ENCODE results near the gene COL6A1.
A peak's percentile ranks its signal among the peaks of the same experiment; 100 is the strongest.

The COL6A1 gene

DNA sequence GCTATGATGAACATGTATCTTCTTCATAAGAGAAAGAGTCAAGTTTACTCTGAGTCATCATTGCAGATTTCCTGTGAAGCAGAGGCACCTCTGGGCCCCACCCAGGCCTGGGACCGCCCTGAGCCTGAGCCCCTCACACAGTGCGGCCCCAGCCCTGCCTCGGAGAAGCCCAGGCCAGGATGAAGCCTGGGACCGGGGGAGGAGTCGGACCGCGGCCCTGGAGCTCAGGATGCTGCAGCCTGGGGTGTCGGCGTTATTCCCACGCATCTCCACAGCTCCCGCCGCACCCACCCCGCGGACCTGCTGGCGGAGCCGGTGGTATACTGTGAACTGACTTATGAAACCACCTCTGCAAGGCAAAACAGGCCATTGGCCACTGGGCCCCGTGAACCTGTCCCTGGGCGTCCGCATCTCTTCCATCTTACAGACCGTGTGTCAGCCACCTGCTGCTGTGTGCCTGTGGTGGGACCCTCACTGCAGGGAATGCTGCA lies 2.4 kb upstream of the COL6A1 start:
- no peak overlapping the region for H3K4me3 ChIP-seq (ENCODE audit: low read depth, low read length)
- TF ChIP-seq, protein P1, sequence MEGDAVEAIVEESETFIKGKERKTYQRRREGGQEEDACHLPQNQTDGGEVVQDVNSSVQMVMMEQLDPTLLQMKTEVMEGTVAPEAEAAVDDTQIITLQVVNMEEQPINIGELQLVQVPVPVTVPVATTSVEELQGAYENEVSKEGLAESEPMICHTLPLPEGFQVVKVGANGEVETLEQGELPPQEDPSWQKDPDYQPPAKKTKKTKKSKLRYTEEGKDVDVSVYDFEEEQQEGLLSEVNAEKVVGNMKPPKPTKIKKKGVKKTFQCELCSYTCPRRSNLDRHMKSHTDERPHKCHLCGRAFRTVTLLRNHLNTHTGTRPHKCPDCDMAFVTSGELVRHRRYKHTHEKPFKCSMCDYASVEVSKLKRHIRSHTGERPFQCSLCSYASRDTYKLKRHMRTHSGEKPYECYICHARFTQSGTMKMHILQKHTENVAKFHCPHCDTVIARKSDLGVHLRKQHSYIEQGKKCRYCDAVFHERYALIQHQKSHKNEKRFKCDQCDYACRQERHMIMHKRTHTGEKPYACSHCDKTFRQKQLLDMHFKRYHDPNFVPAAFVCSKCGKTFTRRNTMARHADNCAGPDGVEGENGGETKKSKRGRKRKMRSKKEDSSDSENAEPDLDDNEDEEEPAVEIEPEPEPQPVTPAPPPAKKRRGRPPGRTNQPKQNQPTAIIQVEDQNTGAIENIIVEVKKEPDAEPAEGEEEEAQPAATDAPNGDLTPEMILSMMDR (IDR thresholded peaks at IDR 0.05; ENCODE audit: control insufficient read depth, extremely low read depth, insufficient read depth) = no peak
- DNase-seq (ENCODE audit: low read depth) = no peak

DNA sequence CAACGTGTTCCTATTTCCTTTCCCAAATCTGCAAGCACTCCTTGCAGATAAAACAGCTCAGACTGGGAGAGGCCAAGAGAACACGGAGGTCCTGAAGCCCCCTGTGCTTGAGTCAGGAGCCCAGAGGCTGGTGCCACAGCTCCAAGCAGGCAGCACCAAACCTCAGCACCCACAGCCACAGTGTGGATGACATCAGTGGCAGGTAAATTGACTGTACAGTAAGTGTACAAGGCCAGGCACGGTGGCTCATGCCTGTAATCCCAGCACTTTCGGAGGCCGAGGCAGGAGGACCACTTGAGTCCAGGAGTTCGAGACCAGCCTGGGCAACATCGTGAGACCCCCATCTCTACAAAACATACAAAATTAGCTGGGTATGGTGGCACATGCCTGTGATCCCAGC lies 1.9 kb upstream of the COL6A1 start:
- TF ChIP-seq, protein P1 (IDR thresholded peaks at IDR 0.05; ENCODE audit: control insufficient read depth, extremely low read depth, insufficient read depth) = no peak
- no peak for DNase-seq (ENCODE audit: low read depth)

DNA sequence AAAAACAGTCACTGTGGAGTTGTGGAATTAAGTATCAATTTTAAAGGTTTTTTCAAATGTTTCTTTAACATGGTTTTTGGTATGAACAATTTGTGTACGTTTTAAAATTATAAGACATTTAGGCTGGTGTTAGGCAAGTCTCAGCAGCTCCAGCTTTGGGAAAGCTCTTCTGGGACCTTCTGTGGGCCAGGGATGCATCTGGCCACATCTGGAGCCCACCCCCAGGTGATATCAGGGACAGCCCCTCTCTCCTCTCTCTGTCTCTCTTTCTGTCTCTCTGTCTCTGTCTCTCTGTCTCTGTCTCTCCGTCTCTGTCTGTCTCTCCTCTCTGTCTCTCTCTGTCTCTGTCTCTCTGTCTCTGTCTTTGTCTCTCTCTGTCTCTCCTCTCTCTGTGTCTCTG lies 1.3 kb upstream of the COL6A1 start:
- DNase-seq (ENCODE audit: low read depth) = no peak
- TF ChIP-seq, protein P1 (IDR thresholded peaks at IDR 0.05; ENCODE audit: control insufficient read depth, extremely low read depth, insufficient read depth) = no peak
- H3K4me3 ChIP-seq (ENCODE audit: low read depth, low read length) = no peak overlapping the region

More for the DNA sequence above, 1.9 kb upstream of the COL6A1 start:
- H3K4me3 ChIP-seq (ENCODE audit: low read depth, low read length) = no peak overlapping the region

DNA sequence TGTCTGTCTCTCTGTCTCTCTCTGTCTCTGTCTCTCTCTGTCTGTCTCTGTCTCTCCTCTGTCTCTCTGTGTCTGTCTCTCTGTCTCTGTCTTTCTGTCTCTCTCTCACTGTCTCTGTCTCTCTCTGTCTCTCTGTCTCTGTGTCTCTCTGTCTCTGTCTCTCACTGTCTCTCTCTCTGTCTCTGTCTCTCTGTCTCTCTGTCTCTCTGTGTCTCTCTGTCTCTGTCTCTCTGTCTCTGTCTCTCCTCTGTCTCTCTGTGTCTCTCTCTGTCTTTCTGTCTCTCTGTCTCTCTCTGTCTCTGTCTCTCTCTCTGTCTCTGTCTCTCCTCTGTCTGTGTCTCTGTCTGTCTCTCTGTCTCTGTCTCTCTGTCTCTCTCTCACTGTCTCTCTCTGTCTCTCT lies 873 bp upstream of the COL6A1 start:
- TF ChIP-seq, protein P1 (IDR thresholded peaks at IDR 0.05; ENCODE audit: control insufficient read depth, extremely low read depth, insufficient read depth) = no peak
- H3K4me3 ChIP-seq (ENCODE audit: low read depth, low read length) = peak overlapping the region; percentile 41

DNA sequence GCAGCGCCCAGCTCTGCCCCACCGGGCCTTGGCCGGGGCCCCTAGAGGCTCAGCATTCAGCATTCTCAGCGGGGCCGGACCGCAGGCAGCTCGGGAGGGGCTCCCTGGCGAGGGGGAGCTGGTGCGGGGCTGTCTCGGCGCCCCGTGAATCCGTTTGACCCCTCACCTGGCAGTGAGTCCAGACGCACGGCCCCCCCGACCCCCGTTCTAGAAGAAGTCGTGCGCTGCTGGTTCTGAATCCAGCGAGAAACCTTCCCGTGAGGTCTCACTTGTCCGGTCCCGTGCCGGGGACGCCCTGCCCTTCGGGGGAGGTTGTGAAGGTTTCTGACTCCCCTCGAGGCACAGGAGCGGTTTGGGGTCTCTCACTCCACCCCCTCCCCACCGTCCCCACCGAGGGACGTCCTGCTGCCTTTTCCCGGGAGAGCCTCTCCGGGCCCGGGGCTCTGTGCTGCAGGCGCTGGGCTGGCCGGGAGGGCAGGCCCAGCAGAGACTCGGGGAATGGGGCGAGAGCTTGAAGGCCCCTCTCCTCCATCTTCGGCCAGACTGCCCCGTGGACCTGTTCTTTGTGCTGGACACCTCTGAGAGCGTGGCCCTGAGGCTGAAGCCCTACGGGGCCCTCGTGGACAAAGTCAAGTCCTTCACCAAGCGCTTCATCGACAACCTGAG lies 655 bp downstream of the COL6A1 start:
- TF ChIP-seq, protein P1 (IDR thresholded peaks at IDR 0.05; ENCODE audit: control insufficient read depth, extremely low read depth, insufficient read depth) = no peak
- peak overlapping the region; percentile 72 for H3K4me3 ChIP-seq (ENCODE audit: low read depth, low read length)
- DNase-seq (ENCODE audit: low read depth) = no peak

More for the DNA sequence above, 873 bp upstream of the COL6A1 start:
- no peak for DNase-seq (ENCODE audit: low read depth)

DNA sequence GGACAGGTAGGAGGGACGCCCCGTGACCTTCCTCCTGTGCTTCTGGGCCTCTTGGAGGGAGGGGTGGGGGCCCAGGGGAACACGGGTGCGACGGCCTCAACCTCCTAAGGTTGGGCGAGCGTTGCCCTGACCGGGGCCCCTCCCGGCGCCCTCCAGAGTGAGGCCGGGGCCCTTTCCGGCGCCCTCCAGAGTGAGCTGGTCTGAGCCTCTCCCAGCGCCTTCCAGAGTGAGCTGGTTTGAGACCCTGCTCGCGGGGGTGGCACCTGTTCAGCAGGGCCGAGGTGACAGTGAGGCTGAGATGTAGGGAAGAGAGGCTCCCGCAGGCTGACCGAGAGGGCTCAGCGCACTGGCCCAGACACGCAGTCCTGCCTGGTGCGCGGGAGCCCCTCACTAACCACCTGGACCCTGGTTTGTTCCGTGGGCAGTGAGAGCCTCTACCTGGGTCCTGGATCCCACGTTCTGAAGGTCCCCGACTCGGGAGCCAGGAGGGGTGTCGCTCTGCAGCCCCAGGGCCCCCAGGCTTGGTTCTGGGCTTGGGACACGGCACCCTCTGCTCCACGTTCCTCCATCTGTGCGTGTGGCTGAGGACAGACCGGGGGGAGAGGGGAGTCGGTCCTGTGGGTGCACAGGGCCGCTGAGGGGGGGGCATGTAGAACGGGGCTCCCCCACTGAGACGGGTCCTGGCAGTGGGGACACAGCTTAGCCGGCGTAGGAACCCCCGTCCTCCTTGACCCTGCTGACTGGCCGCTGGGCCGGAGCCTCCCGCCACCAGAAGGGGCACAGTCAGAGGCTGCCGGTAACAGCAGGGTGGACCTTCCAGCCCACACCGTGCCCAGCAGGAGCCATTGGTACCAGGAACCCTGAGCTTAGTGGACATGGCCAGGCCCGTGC lies 1.4 kb downstream of the COL6A1 start:
- no peak for DNase-seq (ENCODE audit: low read depth)
- peak overlapping the region; percentile 72 for H3K4me3 ChIP-seq (ENCODE audit: low read depth, low read length)
- TF ChIP-seq, protein P1 (IDR thresholded peaks at IDR 0.05; ENCODE audit: control insufficient read depth, extremely low read depth, insufficient read depth) = no peak
